ENCODE results near the gene RAE1.

RAE1 gene

GRCh38 chr20:57387945-57388371 lies 36.9 kb downstream of the RAE1 start:
- Mint-ChIP-seq H3K4me3 (no peak overlapping the region), H3K27me3 (no peaks in the 10 kb centered on the region), H3K36me3 (peaks cover 1% of the 10 kb centered on the region), H3K27ac (no peak overlapping the region), H3K4me1 (peaks cover 26% of the 10 kb centered on the region), H3K9me3 (no peaks in the 10 kb centered on the region)

GRCh38 chr20:57388953-57389694 lies 38.1 kb downstream of the RAE1 start:
- Mint-ChIP-seq H3K36me3 (peaks cover 7% of the 10 kb centered on the region), H3K4me1 (peaks cover 34% of the 10 kb centered on the region), H3K9me3 (no peaks in the 10 kb centered on the region), H3K27me3 (no peaks in the 10 kb centered on the region), H3K4me3 (peak overlapping the region; percentile 83), H3K27ac (peak overlapping the region; percentile 98)

- Mint-ChIP-seq H3K27me3 (no peaks in the 10 kb centered on the region), H3K4me1 (peaks cover 42% of the 10 kb centered on the region), H3K36me3 (peaks cover 7% of the 10 kb centered on the region), H3K27ac (peak overlapping the region; percentile 98), H3K4me3 (peak overlapping the region; percentile 83), H3K9me3 (no peaks in the 10 kb centered on the region)
These were observed 38.9 kb downstream of the RAE1 start for GRCh38 chr20:57389695-57390603.

GRCh38 chr20:57390604-57391438 lies 39.8 kb downstream of the RAE1 start, which contains the start of gene RBM38:
Gene RBM38 (plus strand): TSS chr20:57391396. CDS start chr20:57391582, 186 bp downstream.
- peaks cover 48% of the 10 kb centered on the region for H3K4me1 Mint-ChIP-seq
- no peaks in the 10 kb centered on the region for H3K9me3 Mint-ChIP-seq
- H3K36me3 Mint-ChIP-seq = peaks cover 9% of the 10 kb centered on the region
- no peaks in the 10 kb centered on the region for H3K27me3 Mint-ChIP-seq
- peak within 1 kb of the TSS; percentile 93 for H3K4me3 Mint-ChIP-seq
- peak within 1 kb of the TSS; percentile 98 for H3K27ac Mint-ChIP-seq

GRCh38 chr20:57391439-57392301 lies 40.6 kb downstream of the RAE1 start:
- peak overlapping the region; percentile 93 for H3K4me3 Mint-ChIP-seq
- no peaks in the 10 kb centered on the region for H3K9me3 Mint-ChIP-seq
- peaks cover 11% of the 10 kb centered on the region for H3K36me3 Mint-ChIP-seq
- H3K27ac Mint-ChIP-seq = peak overlapping the region; percentile 92
- H3K27me3 Mint-ChIP-seq = no peaks in the 10 kb centered on the region
- peaks cover 53% of the 10 kb centered on the region for H3K4me1 Mint-ChIP-seq

- peaks cover 12% of the 10 kb centered on the region for H3K36me3 Mint-ChIP-seq
These were observed 41.6 kb downstream of the RAE1 start for GRCh38 chr20:57392512-57393271.

GRCh38 chr20:57393321-57394120 lies 42.5 kb downstream of the RAE1 start:
- H3K27me3 Mint-ChIP-seq = no peaks in the 10 kb centered on the region
- peaks cover 14% of the 10 kb centered on the region for H3K36me3 Mint-ChIP-seq
- H3K9me3 Mint-ChIP-seq = no peaks in the 10 kb centered on the region
- H3K4me1 Mint-ChIP-seq = peaks cover 69% of the 10 kb centered on the region
- H3K4me3 Mint-ChIP-seq = peak overlapping the region; percentile 93
- H3K27ac Mint-ChIP-seq = peak overlapping the region; percentile 92

More at GRCh38 chr20:57392512-57393271, 41.6 kb downstream of the RAE1 start:
- Mint-ChIP-seq H3K4me3 (peak overlapping the region; percentile 93), H3K27me3 (no peaks in the 10 kb centered on the region), H3K9me3 (no peaks in the 10 kb centered on the region), H3K27ac (peak overlapping the region; percentile 92), H3K4me1 (peaks cover 63% of the 10 kb centered on the region)

- Mint-ChIP-seq H3K9me3 (no peaks in the 10 kb centered on the region), H3K36me3 (peaks cover 17% of the 10 kb centered on the region), H3K27ac (peak overlapping the region; percentile 80), H3K27me3 (no peaks in the 10 kb centered on the region), H3K4me1 (peaks cover 77% of the 10 kb centered on the region), H3K4me3 (peak overlapping the region; percentile 93)
These were observed 43.3 kb downstream of the RAE1 start for GRCh38 chr20:57394121-57395082.

GRCh38 chr20:57395111-57395966 lies 44.3 kb downstream of the RAE1 start:
- Mint-ChIP-seq H3K27ac (no peak overlapping the region), H3K4me1 (peaks cover 80% of the 10 kb centered on the region), H3K36me3 (peaks cover 17% of the 10 kb centered on the region), H3K4me3 (peak overlapping the region; percentile 93), H3K27me3 (no peaks in the 10 kb centered on the region), H3K9me3 (no peaks in the 10 kb centered on the region)

GRCh38 chr20:57396212-57396983 lies 45.3 kb downstream of the RAE1 start:
- no peaks in the 10 kb centered on the region for H3K27me3 Mint-ChIP-seq
- H3K9me3 Mint-ChIP-seq = no peaks in the 10 kb centered on the region
- peak overlapping the region; percentile 99 for H3K27ac Mint-ChIP-seq
- H3K36me3 Mint-ChIP-seq = peaks cover 18% of the 10 kb centered on the region
- H3K4me3 Mint-ChIP-seq = peak overlapping the region; percentile 55
- H3K4me1 Mint-ChIP-seq = peaks cover 85% of the 10 kb centered on the region

Data from activated naive CD4-positive, alpha-beta T cell treated with anti-CD3 and anti-CD28 coated beads, Interleukin-2, amount 50 U/mL, for 24 hours (primary cell).